GM19397 (cell line): ENCODE results near the gene PSMA7.

ENCODE experiments used
- ATAC-seq: cut with Tn5 transposase; IDR thresholded peaks from one replicate; pipeline ENCODE4 v1.9.1; 2021; ENCODE audit warnings: mild to moderate bottlenecking, moderate library complexity; ENCODE audit not compliant: unreplicated experiment

PSMA7 gene

DNA sequence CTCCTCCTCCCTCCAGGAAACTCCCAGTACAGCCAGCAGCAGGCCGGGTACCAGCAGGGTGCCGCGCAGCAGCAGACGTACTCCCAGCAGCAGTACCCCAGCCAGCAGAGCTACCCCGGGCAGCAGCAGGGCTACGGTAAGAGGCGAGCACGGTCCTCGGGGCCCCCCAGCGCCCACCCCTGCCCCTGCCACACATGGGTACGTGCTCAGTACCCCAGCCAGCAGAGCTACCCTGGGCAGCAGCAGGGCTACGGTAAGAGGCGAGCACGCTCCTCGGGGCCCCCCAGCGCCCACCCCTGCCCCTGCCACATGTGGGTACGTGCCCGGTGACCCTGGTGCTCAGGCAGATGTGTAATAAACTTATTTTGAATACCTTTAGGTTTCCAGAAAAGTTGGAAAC lies 29.5 kb upstream of the PSMA7 start:
- ATAC-seq, result no peak

DNA sequence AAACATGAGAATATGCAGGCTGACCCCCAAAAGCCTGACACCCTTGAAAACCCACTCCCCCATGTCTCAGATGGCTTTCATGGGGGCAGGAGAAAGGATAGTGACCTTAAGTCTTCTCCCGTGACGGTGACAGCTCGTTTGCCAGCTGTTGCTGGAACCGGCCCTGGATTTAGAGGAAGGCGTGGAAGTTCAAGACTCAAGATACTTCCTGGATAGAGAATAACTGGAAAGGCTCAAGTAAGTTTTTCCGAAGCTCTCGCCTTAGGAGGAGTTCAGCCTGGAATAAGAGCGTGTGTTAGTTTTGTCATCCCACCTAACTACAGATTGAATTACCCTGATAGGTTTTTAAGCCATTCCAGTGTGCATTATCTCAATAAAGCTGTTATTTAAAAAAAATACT lies 28.1 kb upstream of the PSMA7 start:
- ATAC-seq, result no peak

DNA sequence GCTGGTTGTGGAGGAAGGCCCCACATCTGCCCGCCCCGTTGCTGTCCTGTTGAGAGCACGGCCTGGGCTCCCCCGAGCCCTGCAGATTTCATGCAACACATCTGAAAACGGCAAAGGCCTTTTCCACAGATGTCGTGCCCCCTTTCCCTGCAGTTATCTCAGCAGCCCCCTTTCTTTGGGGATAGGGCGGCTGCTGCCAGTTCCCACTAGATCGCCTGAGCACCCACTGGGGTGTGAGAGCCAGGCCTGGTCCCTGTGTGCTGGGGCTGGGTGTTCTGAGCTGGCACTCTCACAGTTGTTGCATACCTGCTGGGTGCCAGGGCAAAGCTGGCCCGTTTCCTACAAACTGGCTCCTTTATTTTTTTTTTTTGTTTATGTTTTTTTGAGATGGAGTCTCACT lies 27.3 kb upstream of the PSMA7 start:
- ATAC-seq, result no peak

DNA sequence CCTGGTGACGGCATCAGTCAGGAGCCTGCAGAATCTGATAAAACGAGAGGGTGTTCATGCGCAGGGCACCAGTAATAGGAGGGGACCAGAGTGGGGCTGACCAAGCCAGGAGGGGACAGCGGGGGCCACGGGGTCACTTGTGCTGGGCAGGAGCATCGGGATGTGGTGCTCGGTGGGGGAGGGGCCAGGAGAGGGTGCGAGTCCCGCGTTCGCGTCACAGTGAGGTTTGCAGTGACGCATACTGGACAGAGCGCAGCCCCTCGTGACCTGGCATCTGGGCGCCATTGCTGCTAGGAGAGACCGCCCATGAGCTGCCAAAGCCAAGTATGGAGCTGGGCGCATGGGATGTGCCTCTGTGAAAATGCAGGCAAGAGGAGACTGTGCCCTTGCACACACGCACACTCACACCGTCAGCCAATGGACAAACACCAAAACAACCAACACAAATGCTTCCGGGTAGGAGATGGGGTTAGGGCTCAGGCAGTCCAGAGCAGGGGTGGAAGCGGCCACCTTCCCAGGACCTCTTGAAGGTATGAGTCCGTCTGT lies 25.8 kb upstream of the PSMA7 start:
- no peak for ATAC-seq

DNA sequence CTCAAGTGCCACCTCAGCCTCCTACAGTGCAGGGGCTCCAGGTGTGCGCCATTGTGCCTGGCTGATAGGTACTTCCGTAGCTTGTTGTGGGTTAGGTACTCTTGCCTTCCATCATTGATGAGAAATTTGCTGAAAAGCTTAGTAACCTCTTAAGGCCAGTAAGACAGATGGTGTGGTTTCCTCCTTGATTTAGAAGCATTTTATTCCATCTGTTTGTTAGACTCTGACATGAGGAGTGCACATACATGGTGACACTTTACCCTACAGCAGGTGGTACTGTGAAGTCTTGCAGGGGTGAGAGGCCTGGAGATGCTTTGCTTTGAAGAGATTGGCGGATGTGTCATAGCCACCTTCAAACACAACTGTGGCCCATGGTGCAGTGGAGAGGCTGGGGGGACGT lies 24.9 kb upstream of the PSMA7 start:
- ATAC-seq, result no peak

DNA sequence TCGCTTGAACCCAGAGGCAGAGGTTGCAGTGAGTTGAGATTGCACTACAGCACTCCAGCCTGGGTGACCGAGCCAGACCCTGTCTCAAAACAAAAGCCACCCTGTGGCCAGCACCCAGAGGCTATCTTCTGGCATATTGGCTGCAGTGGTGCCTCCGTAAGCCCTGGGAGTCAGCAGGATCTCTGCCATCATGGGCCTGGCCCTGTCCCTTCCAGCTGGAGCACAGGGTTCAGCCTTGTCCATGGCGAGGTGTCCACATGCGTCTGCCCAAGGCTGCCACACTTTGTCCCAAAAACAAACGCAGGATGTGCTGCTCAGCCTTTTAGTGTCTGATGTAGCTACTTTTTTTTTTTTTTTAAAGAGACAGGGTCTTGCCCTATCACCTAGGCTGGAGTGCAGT lies 24.3 kb upstream of the PSMA7 start:
- no peak for ATAC-seq

DNA sequence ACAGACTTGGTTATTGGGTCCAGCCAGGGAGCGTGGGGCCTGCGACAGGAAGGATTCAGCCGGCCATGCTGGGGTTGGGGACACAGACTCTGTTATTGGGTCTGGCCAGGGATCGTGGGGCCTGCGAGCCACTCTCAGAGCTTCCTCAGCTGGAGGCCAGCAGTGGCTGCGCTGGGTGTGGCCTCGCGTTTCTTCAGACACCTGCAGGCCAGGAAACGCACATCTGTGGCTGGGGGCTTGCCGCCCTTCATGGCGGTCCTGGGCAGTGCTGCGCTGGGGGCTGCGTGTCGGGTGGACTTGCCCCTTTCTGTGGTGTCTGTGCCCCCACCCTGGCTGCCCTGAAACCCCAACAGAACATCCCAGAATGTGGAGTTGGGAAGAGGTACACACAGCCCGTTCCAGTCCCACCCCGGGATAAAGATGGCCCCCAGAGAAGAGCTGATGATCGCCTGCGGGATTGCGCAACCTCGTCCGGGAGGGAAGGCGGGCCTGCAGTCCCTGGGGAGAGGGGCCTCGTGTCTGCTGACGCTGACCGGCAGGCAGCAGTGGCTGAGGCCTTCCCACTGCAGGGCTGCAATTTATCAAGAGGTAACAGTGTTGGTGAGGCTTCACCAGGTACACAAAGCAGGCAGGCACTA lies 22.7 kb upstream of the PSMA7 start:
- ATAC-seq, result no peak

DNA sequence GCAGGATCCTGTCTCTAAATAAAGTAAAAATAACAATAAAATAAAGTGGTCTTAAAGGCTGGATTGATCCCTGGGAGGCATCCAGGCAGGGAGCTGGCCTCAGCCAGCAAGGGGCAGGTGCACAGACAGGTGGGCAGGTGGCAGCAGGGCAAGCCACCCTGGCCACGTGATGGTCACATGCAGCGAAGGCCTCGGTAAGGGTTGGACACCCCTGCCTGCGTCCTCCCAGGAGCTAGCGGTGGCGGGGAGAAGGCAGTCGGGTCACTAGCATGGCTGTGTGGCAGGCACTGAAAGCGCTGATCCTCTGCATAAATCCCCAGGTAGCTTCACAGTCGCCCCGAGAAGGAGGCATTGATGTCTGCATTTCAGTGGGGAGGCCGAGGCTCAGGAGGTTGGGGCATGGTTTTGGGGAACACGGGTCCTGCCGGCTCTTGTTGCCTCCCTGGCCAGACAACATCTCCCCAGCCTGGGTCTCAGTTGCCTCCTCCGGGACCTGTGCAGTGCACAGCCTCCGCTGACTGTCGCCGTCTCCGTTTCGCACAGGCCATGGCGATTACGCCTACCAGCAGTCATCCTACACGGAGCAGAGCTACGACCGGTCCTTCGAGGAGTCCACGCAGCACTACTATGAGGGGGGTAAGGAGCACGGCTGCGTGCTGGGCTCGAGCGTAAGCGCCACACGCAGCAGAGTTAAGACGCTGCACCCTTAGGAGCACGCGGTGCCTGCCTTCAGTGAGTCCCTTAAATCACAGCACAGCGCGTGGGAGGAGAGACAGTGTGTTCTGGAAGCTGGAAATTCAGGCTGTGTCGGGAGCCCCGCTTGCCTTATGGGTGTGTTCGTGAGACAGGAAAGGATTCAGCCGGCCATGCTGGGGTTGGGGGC lies 21.9 kb upstream of the PSMA7 start:
- no peak for ATAC-seq

DNA sequence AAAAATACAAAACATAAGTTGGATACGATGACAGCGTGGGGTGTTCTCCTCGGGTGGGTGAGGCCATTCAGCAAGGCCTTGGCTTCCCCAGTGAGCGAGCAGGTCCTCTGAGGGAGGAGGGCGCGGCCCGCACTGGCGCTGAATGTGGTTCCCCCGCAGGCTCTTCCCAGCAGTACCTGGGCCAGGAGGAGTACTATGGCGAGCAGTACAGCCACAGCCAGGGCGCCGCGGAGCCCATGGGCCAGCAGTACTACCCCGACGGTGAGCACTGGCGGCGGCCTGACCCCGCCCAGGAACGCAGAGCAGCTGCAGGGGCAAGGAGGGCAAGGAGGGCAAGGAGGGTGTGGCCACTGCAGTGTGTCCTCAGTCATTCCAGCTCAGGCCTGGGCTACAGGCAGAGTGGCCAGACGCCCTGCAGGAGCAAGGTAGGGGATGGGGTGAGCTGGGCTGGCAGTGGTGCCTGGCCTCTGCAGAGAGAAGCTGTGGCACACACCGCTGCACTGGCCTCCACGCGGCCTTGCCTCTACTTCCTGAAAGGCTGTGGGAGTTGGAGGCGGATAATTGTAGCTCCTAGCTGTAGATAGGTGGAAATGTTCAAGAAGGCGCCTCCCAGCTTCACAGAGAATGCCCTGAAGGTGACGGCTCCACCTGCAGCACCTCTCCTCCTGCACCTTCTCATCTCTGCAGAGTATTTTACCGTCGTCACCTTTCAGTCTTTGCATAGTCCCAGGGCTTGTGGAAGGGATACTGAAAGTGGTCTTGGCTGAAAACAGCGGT lies 21.0 kb upstream of the PSMA7 start:
- no peak for ATAC-seq

DNA sequence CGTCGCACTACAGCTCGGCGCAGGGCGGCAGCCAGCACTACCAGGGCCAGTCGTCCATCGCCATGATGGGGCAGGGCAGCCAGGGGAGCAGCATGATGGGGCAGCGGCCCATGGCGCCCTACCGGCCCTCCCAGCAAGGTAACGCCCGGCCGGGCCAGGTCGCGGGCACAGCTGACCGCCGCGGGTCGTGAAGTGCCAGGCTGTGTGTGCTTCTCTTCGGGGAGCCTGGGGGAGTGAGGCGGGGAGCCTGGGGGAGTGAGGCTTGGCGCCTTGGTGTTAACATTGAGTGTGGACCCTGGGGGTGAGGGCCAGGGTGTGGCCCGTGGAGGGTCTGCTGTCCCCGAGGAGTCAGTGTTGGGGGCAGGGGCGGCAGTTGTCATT lies 20.3 kb upstream of the PSMA7 start:
- no peak for ATAC-seq

DNA sequence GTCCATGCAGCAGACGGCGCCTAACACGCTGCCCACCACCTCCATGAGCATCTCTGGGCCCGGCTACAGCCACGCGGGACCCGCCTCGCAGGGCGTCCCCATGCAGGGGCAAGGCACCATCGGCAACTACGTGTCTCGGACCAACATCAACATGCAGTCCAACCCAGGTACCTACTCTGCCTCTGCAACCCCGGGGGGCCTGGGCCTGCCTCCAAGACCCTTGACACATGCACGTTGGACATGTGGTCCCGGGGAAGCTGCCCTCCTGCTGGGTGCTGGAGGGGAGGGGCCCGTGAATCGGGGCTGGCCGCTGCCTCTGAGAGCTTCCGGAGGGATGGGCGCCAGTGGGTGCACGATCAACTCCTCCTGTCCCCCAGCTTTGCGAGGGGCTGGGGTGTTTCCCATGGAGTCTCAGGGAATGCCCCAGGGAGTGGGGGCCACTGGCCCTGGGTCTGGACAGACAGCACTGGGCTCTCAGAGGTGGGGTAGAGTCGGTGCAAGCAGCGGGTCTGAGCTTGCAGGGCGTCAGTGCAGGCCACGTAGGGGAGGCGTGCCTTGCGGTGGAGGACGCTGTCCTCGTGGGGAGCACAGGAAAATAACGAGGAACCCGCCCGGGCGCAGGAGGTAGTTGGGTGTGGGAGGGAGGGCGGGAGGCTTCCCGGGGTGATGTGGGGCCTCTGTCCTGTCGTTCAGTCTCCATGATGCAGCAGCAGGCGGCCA lies 19.7 kb upstream of the PSMA7 start:
- no peak for ATAC-seq

DNA sequence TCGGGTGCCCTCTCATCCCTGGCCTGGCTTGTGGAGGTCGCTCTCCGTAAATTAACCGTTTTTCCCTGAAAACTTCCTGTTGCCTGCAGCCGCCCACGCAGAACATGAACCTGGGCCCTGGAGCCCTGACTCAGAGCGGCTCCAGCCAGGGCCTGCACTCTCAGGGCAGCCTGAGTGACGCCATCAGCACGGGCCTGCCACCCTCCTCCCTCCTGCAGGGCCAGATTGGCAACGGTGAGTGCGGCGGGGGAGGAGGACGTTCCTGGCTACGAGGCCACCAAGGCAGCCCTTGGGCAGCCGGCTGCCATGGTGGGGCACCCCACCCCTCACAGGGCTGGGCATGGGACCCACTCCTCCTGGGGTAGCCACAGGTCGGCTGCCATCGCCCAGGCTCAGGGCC lies 18.2 kb upstream of the PSMA7 start:
- ATAC-seq, result no peak

DNA sequence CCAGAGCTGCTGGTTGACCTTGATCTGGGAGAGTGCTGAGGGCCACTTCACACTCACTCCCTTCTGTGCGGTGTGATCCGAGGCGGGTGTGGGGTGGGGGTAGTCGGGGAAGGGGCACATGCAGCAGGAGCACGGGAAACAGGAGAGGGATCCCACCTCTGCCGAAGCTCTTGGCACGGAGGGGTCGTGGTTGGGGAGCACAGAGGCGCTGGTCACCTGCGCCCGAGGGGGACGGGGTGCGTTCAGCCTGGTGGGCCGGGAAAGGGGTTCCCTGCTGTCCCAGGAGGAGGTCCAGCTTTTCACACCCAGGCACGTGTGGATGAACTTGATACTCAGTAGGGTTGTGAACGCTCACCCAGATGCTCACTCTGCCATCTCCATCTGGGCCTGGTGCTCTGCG lies 17.7 kb upstream of the PSMA7 start:
- no peak for ATAC-seq

DNA sequence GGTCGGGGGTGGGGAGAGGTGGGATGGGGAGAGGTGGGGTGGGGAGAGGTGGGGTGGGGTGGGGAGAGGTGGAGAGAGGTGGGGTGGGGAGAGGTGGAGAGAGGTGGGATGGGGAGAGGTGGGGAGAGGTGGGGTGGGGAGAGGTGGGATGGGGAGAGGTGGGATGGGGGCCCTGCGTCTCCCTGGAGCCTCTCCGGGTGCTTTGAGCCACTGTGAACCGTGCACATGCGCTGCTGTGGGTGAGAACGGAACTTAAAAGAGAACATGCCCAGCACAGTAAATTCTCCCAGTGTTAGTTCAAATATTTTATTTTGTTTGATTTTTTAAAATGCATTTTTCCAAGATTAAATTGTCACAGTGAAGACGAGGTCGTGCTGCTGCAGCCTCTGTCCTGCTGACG lies 17.1 kb upstream of the PSMA7 start:
- no peak for ATAC-seq

DNA sequence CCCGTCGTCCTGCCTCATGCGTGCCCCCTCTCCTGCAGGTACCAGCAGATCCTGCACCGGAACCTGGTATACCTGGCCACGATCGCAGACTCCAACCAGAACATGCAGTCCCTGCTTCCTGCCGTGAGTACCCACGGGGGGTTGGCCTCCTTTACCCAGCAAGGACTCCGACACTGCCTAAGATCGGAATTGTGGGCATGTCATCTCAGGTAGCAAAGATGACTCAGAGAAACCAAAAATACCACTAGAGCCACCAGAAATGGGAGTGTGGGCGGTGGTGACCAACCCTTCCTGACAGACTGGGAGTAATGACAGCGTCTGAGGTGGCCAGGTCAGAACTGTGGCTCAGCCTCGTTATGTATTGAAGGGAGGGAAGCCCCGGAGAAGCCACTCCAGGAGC lies 16.6 kb upstream of the PSMA7 start:
- no peak for ATAC-seq

DNA sequence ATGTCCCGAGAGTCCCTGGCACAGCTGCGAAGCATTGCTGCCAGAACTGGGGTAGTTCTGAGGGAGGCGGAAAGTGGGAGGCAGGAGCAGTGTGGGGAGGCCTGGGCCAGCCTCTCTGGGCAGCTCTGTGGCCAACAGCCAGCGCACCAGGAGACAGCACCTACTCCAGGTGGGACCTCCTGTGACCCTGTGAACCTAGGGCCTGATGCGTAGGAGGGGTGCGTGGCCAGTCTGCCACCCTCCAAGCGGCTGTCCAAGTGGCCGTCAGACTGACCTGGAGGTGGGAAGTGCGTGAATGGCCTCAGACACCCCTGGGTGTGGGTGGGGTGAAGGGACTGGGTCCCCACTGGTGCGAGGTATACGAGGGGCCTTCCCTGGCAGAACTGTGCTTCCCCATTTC lies 15.9 kb upstream of the PSMA7 start:
- no peak for ATAC-seq

DNA sequence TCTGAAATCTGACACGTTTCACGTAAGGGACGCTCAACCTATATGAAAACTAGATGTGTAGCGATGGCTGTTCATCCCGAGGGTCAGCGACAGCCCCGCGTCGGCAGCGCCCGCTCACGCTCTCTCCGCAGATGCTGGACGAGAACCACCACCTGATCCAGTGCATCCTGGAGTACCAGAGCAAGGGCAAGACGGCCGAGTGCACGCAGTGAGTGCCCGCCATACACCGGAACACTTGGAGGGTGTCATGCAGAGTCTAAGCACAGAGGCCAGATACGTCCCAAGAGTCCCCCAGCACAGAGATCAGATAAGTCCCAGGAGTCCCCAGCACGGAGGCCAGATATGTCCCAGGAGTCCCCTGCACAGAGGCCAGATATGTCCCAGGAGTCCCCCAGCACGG lies 15.3 kb upstream of the PSMA7 start:
- no peak for ATAC-seq

DNA sequence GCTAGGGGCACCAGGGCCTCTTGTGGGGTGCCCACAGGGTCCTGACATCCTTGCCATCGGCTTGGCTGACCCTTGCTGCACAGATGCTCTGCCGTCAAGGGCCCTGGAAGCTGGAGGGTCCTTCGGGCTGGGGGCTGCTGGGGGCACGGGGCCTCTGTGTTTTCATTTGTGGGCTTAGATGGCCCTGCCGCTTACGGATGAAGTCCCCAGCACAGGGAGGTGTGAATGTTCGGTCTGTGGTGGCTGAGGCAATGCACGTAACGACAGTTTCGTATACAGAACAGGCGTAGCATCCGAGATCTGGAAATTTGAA lies 14.8 kb upstream of the PSMA7 start:
- ATAC-seq, result no peak

DNA sequence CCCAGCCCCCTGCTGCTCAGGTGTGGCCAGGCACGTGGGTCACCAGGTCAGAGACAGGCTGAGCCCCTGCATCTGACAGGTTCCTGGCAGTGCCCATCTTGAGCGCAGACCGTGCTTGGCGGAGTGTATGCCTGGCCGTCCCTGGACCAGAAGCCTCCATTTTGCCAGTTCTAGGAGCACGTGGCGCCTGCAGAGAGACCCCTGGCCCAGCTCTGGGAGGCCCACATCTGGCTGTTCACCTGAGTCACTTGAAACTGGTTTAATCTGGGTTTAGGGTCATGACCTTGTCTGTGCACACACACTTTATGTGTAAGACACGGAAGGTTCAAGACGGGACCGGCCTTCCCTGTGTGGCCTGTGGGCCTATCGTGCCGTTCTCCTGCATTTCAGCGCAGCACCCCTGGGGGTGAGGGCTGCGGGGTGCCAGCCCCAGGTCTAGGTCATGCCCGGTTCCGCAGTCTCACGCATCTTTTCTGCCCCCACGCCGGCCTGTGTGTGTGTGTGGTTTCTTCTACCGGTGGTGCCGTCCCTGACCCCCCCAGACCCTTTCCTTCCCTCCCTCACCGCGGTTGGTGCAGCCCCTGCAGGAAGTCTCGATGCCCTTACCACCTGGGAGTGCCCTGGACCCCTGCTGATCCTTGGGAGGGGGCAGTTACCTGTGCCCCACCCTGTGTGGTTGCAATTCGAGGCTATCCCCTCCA lies 14.3 kb upstream of the PSMA7 start:
- no peak for ATAC-seq

DNA sequence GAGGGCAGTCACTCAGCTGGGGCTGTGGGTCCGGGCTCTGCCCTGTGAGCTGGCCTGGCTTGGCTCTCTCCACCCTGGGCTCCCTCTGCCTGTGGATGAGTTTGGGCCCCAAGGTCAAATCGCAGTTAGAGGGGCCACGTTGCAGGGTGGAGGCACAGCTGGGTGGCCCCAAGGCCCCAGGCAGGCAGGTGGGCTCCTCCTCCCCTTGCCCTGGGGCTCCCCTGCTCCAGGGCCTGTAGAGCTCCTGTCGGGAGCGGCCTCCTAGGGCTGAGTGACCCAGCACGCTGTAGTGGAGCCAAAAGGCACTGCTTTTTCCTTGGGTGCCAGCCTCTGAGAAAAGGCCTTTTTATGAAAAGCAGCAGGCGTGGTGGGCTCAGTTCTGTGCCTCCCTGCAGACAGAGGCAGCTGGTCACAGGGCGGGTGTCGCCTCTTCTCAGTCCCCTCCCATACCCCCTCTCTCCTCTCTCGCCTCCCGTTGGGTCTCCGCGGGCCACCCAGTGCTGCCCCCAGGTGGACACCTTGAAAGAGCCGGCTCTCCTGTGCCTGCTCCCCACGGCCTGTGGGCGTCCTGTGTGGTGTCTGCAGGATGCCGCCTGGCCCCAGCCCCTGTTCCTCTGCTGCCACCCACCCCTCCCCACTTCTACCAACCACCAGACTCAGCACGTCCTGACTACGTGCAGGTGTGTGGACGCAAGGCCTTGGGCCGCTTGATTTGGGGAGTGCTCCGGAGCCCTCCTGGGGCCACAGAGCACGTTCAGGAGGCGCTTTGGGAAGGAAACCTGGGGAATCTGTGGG lies 13.6 kb upstream of the PSMA7 start:
- ATAC-seq, result no peak
